A549 (cell line): Measurements from ENCODE around the gene SLC35B2. TPM values are rescaled to one million over a fixed set of nuclear protein-coding genes. Genes with fewer than 3 reads are reported as not detected.

Experiments used
- ATAC-seq, 2 experiments: fragments of 200-7000 bp in 1 of 2; fragments of >200 bp in 1 of 2; cut with Nextera tagmentation in 1 of 2; cut with Tn5 transposase in 1 of 2; 3 replicates each; pipeline versions ENCODE4 v1.8.0 to v1.9.1; 2018 to 2020; ENCODE audit warnings: mild to moderate bottlenecking in 1 of 2, moderate library complexity in 1 of 2
- CTCF ChIA-PET: fragments of 300-600 bp; sonication (Branson Sonifier 250); formaldehyde crosslinking; extraction: SDS; loops from one replicate; lab custom pipeline; 2021; ENCODE audit warnings: antibody characterized with exemption, inconsistent platforms; lab: Yijun Ruan, JAX
- POLR2A ChIA-PET: fragments of 350-600 bp; formaldehyde crosslinking; extraction: SDS; loops from one replicate; lab custom pipeline; 2021; ENCODE audit warnings: antibody characterized with exemption, inconsistent platforms; lab: Yijun Ruan, JAX
- DNase-seq, 2 experiments: peaks; one replicate each; pipeline versions ENCODE4 v3.0.0 to v3.0.0-alpha.2; 2011 to 2016; ENCODE audit warnings: low read depth in 1 of 2, low spot score in 1 of 2
- FAIRE-seq: peaks from 2 replicates; lab custom pipeline; 2011; peaks lifted over from hg19 to GRCh38; lab: Jason Lieb, UNC
- H3K27ac ChIP-seq, 2 experiments: fragments of >200 bp; sonication (Bioruptor Twin); formaldehyde crosslinking; 3 replicates each; pipeline ENCODE4 v1.5.1; 2016 to 2017
- H3K4me1 ChIP-seq: fragments of >200 bp; sonication (Bioruptor Twin); formaldehyde crosslinking; 3 replicates; pipeline ENCODE4 v1.6.1; 2016
- H3K4me2 ChIP-seq: fragments of >200 bp; sonication (Bioruptor Twin); formaldehyde crosslinking; 3 replicates; pipeline ENCODE4 v1.6.1; 2016
- H3K4me3 ChIP-seq: fragments of >200 bp; sonication (Bioruptor Twin); formaldehyde crosslinking; 3 replicates; pipeline ENCODE4 v1.5.1; 2016
- H3K9me3 ChIP-seq: fragments of >200 bp; sonication (Bioruptor Twin); formaldehyde crosslinking; 3 replicates; pipeline ENCODE4 v1.6.1; 2016
- CBX2 ChIP-seq: fragments of 200-600 bp; sonication (generic); IDR thresholded peaks from 2 replicates; pipeline ENCODE4 v1.6.1; 2016; ENCODE audit warnings: low read depth, mild to moderate bottlenecking, borderline replicate concordance
- CHD2 ChIP-seq: fragments of 150-350 bp; IDR thresholded peaks from 2 replicates; pipeline ENCODE4 v1.6.1; 2014; ENCODE audit warnings: low read length; ENCODE audit not compliant: partially characterized antibody
- CHD4 ChIP-seq: fragments of 200-600 bp; sonication (generic); IDR thresholded peaks from 2 replicates; pipeline ENCODE4 v1.6.1; 2016; ENCODE audit warnings: antibody characterized with exemption, mild to moderate bottlenecking, borderline replicate concordance
- EHMT2 ChIP-seq: fragments of 200-600 bp; sonication (generic); IDR thresholded peaks from 2 replicates; pipeline ENCODE4 v1.6.1; 2016; ENCODE audit warnings: antibody characterized with exemption, low read depth, mild to moderate bottlenecking, moderate library complexity
- FOSB ChIP-seq: fragments of 250-450 bp; sonication (Bioruptor Pico); IDR thresholded peaks from 2 replicates; pipeline ENCODE4 v1.5.0; 2020; ENCODE audit warnings: mild to moderate bottlenecking, moderate library complexity
- GATA3 ChIP-seq: IDR thresholded peaks from 2 replicates; pipeline ENCODE4 v1.6.1; 2012; ENCODE audit warnings: borderline replicate concordance
- HOXB13 ChIP-seq: fragments of 250-450 bp; sonication (Bioruptor Pico); IDR thresholded peaks from 2 replicates; pipeline ENCODE4 v1.5.0; 2020; ENCODE audit warnings: low read depth, mild to moderate bottlenecking, moderate library complexity
- HOXB5 ChIP-seq: fragments of 250-450 bp; sonication (Bioruptor Pico); IDR thresholded peaks from 2 replicates; pipeline ENCODE4 v1.5.0; 2020; ENCODE audit warnings: mild to moderate bottlenecking, moderate library complexity
- JUNB ChIP-seq: fragments of >200 bp; sonication (Bioruptor Twin); formaldehyde crosslinking; IDR thresholded peaks from 2 replicates; pipeline ENCODE4 v1.6.1; 2016
- KDM5A ChIP-seq: fragments of 200-600 bp; sonication (generic); IDR thresholded peaks from 2 replicates; pipeline ENCODE4 v1.6.1; 2016; ENCODE audit warnings: antibody characterized with exemption, mild to moderate bottlenecking
- MAZ ChIP-seq: fragments of 150-350 bp; IDR thresholded peaks from 2 replicates; pipeline ENCODE4 v1.6.1; 2014; ENCODE audit warnings: antibody characterized with exemption, low read depth, low read length, borderline replicate concordance
- MYC ChIP-seq: IDR thresholded peaks from 2 replicates; pipeline ENCODE4 v1.6.1; 2012; ENCODE audit warnings: mild to moderate bottlenecking, inconsistent platforms, low read length, improper control_type of control experiment, borderline replicate concordance
- PHF8 ChIP-seq: fragments of 200-600 bp; sonication (generic); IDR thresholded peaks from 2 replicates; pipeline ENCODE4 v1.6.1; 2016; ENCODE audit warnings: low read depth, mild to moderate bottlenecking, antibody characterized with exemption, moderate library complexity, borderline replicate concordance
- RCOR1 ChIP-seq: fragments of 150-350 bp; IDR thresholded peaks from 2 replicates; pipeline ENCODE4 v1.6.1; 2014; ENCODE audit warnings: antibody characterized with exemption, low read length, low read depth
- TP53 ChIP-seq: fragments of 250-450 bp; sonication (Bioruptor Pico); IDR thresholded peaks from 2 replicates; pipeline ENCODE4 v1.5.0; 2021; ENCODE audit warnings: mild to moderate bottlenecking, moderate library complexity
- ZFP36 ChIP-seq: fragments of 450-650 bp; IDR thresholded peaks from 2 replicates; pipeline ENCODE4 v1.6.1; 2014; ENCODE audit warnings: borderline replicate concordance; ENCODE audit not compliant: partially characterized antibody
- WGBS: methylation state at CpG from one replicate; pipeline ENCODE4 v1.1.6; 2017; ENCODE audit errors: missing lambda C conversion rate; 5-methylcytosine and 5-hydroxymethylcytosine counted together
- polyA plus RNA-seq, 4 experiments: library from polyadenylated mRNA; depleted of rRNA in 3 of 4; stranded (reverse); fragments of >200 nt; fragmentation: RNase III in 1 of 4; extraction: RNeasy Plus Mini Kit Qiagen cat#74134 plus additional on column Dnase treatment in 1 of 4; gene quantifications; 2 replicates in 3 of 4; 3 replicates in 1 of 4; pipeline ENCODE4 v1.2.3, GENCODE V29; 2011 to 2017
- TF ChIP-seq, protein P1 (sequence below): fragments of >200 bp; sonication (Bioruptor Twin); formaldehyde crosslinking; IDR thresholded peaks from 3 replicates; pipeline ENCODE4 v1.5.1; 2016
- TF ChIP-seq, protein P2 (sequence below): fragments of 150-350 bp; IDR thresholded peaks from 2 replicates; pipeline ENCODE4 v1.6.1; 2014; ENCODE audit warnings: low read depth, mild to moderate bottlenecking, low read length
- TF ChIP-seq, protein P3 (sequence below): IDR thresholded peaks from 2 replicates; pipeline ENCODE4 v1.6.1; 2012
- TF ChIP-seq, protein P4 (sequence below): IDR thresholded peaks from 2 replicates; pipeline ENCODE4 v1.6.1; 2012; ENCODE audit warnings: low read depth, borderline replicate concordance
- TF ChIP-seq, protein P5 (sequence below): IDR thresholded peaks from 2 replicates; pipeline ENCODE4 v1.6.1; 2012

The SLC35B2 gene
- polyA plus RNA-seq, 2 of the 4 experiments (the other 2 are of a cell fraction) = 44.5 to 45.6 TPM

DNA sequence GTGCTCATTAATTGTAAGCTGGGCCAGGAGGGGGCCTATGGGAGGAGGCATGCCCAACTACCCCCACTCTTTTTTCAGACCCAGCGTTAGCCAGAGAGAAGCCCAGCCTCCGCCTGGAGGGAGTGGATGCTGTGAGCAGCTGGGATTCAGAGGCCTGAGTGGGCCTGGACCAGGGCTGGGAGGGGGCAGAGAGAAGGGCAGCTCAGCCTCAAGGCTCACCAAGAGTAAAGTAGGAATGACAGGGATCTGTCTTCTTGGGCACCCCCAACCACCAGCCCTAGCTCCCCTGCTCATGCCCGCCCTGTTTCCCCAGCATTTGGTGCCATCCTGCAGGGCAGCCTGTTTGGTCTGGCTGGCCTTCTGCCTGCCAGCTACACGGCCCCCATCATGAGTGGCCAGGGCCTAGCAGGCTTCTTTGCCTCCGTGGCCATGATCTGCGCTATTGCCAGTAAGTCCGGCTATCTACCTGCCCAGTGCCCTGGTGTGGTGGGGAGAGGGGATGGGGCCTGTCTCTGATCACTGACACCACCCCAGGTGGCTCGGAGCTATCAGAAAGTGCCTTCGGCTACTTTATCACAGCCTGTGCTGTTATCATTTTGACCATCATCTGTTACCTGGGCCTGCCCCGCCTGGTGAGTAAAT is 27.2 kb downstream of the SLC35B2 start (continued):
- TF ChIP-seq, protein P1, sequence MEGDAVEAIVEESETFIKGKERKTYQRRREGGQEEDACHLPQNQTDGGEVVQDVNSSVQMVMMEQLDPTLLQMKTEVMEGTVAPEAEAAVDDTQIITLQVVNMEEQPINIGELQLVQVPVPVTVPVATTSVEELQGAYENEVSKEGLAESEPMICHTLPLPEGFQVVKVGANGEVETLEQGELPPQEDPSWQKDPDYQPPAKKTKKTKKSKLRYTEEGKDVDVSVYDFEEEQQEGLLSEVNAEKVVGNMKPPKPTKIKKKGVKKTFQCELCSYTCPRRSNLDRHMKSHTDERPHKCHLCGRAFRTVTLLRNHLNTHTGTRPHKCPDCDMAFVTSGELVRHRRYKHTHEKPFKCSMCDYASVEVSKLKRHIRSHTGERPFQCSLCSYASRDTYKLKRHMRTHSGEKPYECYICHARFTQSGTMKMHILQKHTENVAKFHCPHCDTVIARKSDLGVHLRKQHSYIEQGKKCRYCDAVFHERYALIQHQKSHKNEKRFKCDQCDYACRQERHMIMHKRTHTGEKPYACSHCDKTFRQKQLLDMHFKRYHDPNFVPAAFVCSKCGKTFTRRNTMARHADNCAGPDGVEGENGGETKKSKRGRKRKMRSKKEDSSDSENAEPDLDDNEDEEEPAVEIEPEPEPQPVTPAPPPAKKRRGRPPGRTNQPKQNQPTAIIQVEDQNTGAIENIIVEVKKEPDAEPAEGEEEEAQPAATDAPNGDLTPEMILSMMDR = no peak

DNA sequence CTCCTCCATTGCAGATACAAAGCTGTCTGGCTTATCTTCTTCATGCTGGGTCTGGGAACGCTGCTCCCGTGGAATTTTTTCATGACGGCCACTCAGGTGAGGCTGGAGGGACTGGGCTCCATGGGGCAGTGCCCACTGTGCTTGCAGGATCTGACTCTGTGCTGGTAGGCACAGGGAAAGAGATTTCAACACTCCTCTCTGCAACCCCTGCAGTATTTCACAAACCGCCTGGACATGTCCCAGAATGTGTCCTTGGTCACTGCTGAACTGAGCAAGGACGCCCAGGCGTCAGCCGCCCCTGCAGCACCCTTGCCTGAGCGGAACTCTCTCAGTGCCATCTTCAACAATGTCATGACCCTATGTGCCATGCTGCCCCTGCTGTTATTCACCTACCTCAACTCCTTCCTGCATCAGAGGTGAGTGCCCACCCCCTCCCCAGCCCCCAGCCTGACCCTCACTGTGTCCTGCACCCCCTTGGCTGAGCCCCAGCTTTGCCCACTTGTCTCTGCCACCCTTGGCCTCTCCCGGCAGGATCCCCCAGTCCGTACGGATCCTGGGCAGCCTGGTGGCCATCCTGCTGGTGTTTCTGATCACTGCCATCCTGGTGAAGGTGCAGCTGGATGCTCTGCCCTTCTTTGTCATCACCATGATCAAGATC is 27.8 kb downstream of the SLC35B2 start:
- Histone ChIP-seq H3K27ac (no peak overlapping the region), H3K4me3 (no peak overlapping the region), H3K4me1 (peaks cover 31% of the 10 kb centered on the region), H3K9me3 (no peaks in the 10 kb centered on the region), H3K4me2 (no peak overlapping the region)
- 96% methylated on average over 8 of the region's 11 CpGs for WGBS
- DNase-seq = no peak
- CTCF ChIA-PET = interaction anchor here (0.8 to 1.8 kb wide), 3 partner anchors 8 to 132 kb away, joined by 4 to 6 read pairs (median 5); no protein-coding TSS in a partner anchor
- TF ChIP-seq MYC = no peak
- no peak for TF ChIP-seq JUNB
- no peak for TF ChIP-seq MAZ
- TF ChIP-seq EHMT2 = no peak
- no peak for TF ChIP-seq CHD4
- TF ChIP-seq, protein P2, sequence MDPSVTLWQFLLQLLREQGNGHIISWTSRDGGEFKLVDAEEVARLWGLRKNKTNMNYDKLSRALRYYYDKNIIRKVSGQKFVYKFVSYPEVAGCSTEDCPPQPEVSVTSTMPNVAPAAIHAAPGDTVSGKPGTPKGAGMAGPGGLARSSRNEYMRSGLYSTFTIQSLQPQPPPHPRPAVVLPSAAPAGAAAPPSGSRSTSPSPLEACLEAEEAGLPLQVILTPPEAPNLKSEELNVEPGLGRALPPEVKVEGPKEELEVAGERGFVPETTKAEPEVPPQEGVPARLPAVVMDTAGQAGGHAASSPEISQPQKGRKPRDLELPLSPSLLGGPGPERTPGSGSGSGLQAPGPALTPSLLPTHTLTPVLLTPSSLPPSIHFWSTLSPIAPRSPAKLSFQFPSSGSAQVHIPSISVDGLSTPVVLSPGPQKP = no peak
- TF ChIP-seq GATA3 = no peak
- TF ChIP-seq FOSB = no peak
- TF ChIP-seq HOXB13 = no peak
- no peak for TF ChIP-seq KDM5A
- TF ChIP-seq RCOR1 = no peak
- no peak for TF ChIP-seq PHF8
- no peak for TF ChIP-seq HOXB5 (CRISPR knock-in tag)
- no peak for TF ChIP-seq CBX2
- no peak for TF ChIP-seq ZFP36
- TF ChIP-seq CHD2 = no peak
- TF ChIP-seq, protein P3, sequence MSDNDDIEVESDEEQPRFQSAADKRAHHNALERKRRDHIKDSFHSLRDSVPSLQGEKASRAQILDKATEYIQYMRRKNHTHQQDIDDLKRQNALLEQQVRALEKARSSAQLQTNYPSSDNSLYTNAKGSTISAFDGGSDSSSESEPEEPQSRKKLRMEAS = no peak
- TF ChIP-seq, protein P4, sequence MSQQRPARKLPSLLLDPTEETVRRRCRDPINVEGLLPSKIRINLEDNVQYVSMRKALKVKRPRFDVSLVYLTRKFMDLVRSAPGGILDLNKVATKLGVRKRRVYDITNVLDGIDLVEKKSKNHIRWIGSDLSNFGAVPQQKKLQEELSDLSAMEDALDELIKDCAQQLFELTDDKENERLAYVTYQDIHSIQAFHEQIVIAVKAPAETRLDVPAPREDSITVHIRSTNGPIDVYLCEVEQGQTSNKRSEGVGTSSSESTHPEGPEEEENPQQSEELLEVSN = no peak
- TF ChIP-seq TP53 (CRISPR knock-in tag) = no peak
- TF ChIP-seq, protein P5, sequence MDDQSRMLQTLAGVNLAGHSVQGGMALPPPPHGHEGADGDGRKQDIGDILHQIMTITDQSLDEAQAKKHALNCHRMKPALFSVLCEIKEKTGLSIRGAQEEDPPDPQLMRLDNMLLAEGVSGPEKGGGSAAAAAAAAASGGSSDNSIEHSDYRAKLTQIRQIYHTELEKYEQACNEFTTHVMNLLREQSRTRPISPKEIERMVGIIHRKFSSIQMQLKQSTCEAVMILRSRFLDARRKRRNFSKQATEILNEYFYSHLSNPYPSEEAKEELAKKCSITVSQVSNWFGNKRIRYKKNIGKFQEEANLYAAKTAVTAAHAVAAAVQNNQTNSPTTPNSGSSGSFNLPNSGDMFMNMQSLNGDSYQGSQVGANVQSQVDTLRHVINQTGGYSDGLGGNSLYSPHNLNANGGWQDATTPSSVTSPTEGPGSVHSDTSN = no peak
- POLR2A ChIA-PET = no interaction called here
- no peak for FAIRE-seq
- ATAC-seq = no peak
